ENCODE measurements around the gene ELF2. TPM values are rescaled to one million over a fixed set of nuclear protein-coding genes. Genes with fewer than 3 reads are reported as not detected.
"Not testable (repeated sequence)": the region's sequence is repeated elsewhere in the genome, so short reads cannot be mapped to it uniquely, and the experiment has no call there.

Gene ELF2
- total RNA-seq, 1 donor from 2014 or later, result 44.7 TPM

DNA sequence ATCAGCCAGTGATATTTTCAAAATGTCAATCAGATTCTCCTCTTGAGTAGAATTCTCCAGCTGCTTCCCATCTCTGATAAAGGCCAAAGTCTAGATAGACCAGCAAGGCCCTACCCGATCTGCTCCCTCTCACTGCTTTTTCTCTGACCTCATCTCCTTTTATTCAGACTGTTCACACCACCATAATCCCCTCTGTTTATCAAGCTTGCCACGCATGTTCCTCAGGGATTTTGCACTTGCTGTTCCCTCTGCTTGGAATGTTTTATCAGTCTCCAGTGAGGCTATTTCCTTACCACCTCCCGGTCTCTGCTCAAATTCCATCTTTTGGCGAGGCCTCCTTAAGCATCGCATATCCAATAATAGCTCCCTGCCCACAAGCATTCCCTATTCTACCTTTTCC, 141.4 kb downstream of the ELF2 start:
- intact Hi-C loops (cut with micrococcal nuclease), result loop anchor here (10.0 kb wide), 2 partner anchors 49 to 139 kb away; partner anchors contain the start of gene ELF2

DNA sequence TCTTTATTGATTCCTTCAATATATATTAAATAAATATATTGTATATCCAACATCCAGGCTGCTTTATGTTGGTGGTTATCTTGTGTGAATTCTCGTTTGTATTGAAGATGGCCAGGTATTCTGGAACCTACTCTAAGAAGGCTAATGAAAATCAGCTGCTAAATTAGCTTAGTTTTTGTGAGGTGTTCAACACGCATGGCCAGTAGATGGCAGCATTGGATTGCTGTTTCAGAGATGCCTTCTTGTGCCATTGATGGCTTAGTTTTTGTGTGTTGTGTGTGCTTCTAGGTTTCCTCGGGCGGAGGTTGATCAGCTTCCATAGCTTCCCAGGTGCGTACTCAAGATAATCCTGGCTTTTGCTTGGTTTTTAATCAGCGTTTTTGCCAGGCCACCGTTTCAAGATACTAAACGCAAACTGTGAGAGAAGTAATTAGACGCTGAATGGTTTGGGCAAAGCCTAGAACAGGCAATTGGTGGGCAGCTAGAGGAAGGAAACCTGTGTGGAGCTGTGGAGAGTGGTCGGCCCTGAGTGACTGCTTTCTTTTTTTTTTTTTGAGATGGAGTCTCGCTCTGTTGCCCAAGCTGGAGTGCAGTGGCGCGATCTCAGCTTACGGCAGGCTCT, 146.3 kb downstream of the ELF2 start:
- intact Hi-C loops (cut with micrococcal nuclease), result loop anchor here (10.0 kb wide), 2 partner anchors 54 to 144 kb away; partner anchors contain the start of gene ELF2
- DNase-seq, result peak; percentile 40
- ATAC-seq, result peak; percentile 40

More for the DNA sequence above, 141.4 kb downstream of the ELF2 start:
- ATAC-seq (no peak), DNase-seq (no peak)

DNA sequence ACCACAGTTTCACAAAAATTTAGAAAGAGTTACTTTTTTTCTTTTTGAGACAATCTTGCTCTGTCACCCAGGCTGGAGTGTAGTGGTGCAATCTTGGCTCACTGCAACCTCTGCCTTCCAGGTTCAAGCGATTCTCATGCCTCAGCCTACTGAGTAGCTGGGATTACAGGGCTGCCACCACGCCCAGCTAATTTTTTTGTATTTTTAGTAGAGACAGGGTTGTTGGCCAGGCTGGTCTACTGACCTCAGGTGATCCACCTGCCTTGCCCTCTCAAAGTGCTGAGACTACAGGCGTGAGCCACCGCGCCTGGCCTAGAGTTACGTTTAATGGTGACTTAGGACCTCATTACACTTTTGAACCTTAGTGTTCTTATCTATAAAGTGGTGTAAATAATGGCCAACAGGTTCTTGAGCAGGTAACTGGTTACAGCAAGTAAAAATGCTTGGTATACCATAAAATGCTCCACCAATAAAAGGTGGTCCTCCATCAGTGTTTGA, 147.1 kb downstream of the ELF2 start:
- not testable (repeated sequence) for DNase-seq, ATAC-seq
- intact Hi-C loops (cut with micrococcal nuclease), result loop anchor here (10.0 kb wide), 2 partner anchors 55 to 145 kb away; partner anchors contain the start of gene ELF2

DNA sequence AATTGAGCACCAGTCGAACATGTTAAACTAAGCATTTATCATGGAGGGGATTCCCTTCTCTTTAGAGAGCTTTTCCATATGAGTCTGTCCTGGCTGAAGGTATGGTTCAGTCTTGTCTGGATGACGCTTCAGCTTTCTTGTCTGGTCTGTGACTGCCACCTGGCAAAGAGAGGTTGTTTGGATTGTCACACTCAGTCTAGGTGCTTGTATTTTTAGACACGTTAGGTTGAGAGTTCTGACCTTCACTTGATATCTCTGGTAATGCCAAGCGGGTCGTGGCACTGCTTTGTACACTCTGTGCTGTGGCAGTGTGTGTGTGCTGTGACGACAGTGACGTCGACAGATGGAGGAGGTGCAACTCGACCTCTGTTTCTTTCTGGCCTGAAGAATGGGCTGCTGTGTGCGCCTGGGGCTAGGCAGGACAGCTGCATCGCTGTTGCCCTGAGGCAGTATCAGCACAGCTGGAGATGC, 148.8 kb downstream of the ELF2 start:
- DNase-seq, result peak; percentile 85
- intact Hi-C loops (cut with micrococcal nuclease), result no loop called here
- peak; percentile 91 for ATAC-seq

DNA sequence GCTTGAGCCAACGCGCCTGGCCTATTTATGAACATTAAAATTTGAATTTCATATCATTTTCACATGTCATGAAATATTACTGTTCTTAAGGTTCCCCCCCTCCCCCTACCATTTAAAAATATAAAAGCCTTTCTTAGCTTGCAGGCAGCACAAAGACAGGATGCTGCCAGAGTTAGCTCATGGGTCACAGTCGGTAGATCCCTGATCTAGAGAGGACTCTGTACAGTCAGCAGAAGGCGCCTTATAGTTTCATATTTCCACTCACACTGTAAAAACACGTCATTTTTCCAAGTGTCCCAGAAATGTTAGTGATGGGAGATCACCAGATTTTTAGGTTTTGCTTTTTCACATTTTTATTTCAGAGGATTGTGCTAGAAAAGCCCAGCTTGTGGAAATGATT, 149.2 kb downstream of the ELF2 start:
- DNase-seq, result no peak
- intact Hi-C loops (cut with micrococcal nuclease), result no loop called here
- peak; percentile 37 for ATAC-seq

DNA sequence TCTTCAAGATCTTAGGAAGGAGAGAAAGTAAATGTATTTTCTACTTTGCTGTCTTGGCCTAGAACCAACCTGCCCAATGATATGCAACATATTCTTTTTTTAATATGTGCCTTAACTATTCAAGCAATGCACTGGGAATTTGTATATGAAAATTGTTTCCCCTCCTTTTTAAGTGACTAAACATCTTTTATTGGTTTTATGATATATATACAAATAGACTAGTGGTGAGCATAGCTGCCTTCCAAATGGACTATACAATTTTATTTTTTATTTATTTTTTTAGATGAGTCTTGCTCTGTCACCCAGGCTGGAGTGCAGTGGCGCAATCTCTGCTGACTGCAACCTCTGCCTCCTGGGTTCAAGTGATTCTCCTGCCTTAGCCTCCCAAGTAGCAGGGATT, 151.2 kb downstream of the ELF2 start:
- intact Hi-C loops (cut with micrococcal nuclease), result no loop called here
- DNase-seq (no peak), ATAC-seq (no peak)

GRCh38 chr4:139024686-139025085, 152.3 kb downstream of the ELF2 start:
- DNase-seq (no peak), ATAC-seq (no peak)

GRCh38 chr4:139022835-139023234, 154.2 kb downstream of the ELF2 start:
- intact Hi-C loops (cut with micrococcal nuclease), result no loop called here
- DNase-seq (no peak), ATAC-seq (no peak)

More at GRCh38 chr4:139024686-139025085, 152.3 kb downstream of the ELF2 start:
- intact Hi-C loops (cut with micrococcal nuclease), result no loop called here

DNA sequence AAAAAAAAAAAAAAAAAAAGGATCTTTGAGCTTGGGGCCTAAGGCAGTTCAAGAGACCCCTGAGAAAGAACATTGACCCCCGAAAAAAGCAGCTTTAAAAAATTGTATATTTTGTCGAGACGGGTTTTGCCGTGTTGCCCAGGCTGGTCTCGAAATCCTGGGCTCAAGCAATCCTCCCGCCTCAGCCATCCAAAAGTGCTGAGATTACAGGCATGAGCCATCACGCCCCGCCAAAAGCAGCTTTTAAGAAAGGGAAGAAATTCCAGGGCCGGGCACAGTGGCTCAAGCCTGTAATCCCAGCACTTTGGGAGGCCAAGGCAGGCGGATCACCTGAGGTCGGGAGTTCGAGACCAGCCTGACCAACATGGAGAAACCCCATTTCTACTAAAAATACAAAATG, 155.9 kb downstream of the ELF2 start:
- ATAC-seq; intact Hi-C loops (cut with micrococcal nuclease); DNase-seq: not testable (repeated sequence)

GRCh38 chr4:139020384-139020783, 156.6 kb downstream of the ELF2 start:
- ATAC-seq (no peak), DNase-seq (no peak)
- intact Hi-C loops (cut with micrococcal nuclease), result no loop called here

GRCh38 chr4:139018971-139019758, 157.9 kb downstream of the ELF2 start:
- ATAC-seq (no peak), DNase-seq (no peak)
- intact Hi-C loops (cut with micrococcal nuclease), result no loop called here

DNA sequence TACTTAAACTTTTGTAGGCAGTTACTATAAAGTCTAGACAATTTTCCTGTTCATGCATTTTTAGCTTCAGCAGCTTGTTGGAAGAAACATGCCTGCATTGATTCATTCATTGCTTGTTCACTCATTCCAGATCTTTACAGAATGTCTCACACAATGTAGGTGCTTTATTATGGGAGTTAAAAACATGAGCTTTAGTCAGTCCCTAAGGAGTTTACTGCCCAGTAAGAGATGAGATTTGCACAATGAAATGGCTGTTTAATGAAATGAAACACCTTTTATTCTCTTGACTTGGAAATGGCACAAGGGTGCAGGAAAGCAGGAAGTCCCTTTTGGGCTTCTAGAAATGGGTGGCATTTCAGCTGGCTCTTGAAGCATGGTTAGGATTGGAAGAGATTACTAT, 158.5 kb downstream of the ELF2 start:
- intact Hi-C loops (cut with micrococcal nuclease), result no loop called here
- ATAC-seq (no peak), DNase-seq (no peak)

DNA sequence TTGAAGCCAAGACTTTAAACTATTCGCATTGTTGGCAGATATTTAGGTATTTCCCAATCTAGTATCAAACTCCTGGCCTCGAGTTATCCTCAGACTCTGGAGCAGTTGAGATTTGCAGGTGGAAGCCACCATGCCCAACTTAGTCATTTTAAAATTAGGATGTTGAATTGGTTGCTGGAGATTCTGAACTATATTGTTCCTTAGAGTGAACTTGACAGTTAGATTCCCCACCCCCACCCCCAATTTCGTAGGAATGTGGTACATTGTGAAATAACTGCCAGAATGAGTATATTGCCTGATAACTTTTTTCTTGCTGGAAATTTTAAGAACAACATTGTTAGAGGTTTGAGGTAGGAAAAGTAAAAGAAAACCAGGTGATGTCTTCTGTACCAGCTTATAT, 159.2 kb downstream of the ELF2 start:
- DNase-seq (no peak), ATAC-seq (no peak)
- intact Hi-C loops (cut with micrococcal nuclease), result no loop called here

- ATAC-seq, result peak; percentile 69
- DNase-seq, result peak; percentile 64
- intact Hi-C loops (cut with micrococcal nuclease), result no loop called here
Measured at GRCh38 chr4:139015948-139016471, 161.0 kb downstream of the ELF2 start.

DNA sequence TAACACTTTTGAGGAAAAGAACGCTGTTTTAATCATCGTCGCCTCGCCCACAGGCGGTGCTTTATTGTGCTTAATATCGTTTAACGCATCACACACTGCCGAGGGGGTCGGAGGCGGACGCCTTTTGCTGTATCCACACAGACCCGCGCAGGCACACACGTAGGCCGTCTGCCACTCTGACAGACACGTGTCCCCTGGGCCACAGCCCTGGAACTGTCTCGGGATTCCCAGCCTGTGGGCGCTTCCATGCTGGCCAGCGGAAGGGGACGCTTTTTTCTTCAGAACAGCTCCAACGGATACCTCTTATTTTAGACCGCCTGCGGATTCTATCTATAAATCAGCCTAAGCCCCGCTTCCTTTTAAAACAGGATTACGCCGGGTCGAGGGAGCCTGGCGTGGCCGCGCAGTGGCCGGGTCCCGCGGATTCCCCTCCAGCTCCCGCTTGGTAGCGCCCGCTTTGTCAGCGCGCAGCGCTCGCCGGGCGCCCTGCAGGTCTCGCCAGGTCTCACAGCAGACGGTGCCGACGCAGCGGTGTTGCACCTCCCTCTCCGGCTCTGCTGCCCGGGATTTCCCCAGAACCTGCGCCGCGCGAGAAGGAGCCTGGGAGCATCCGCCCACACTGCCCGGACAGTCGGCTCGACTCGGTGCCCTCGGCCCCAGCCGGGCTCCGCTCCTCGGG, 161.6 kb downstream of the ELF2 start, which contains the start of gene NOCT:
Gene NOCT, plus strand, starts transcription at position 513 of the 679 bp plus-strand sequence. CDS start 201 bp downstream, outside the sequence.
- DNase-seq (peak; percentile 93), ATAC-seq (peak; percentile 95)
- intact Hi-C loops (cut with micrococcal nuclease), result no loop called here

- ATAC-seq (peak; percentile 25), DNase-seq (no peak)
- intact Hi-C loops (cut with micrococcal nuclease), result no loop called here
Measured at GRCh38 chr4:139014371-139015268, 162.4 kb downstream of the ELF2 start.

GRCh38 chr4:139011225-139011950, 165.6 kb downstream of the ELF2 start:
- DNase-seq, result no peak
- no peak for ATAC-seq
- intact Hi-C loops (cut with micrococcal nuclease), result no loop called here

DNA sequence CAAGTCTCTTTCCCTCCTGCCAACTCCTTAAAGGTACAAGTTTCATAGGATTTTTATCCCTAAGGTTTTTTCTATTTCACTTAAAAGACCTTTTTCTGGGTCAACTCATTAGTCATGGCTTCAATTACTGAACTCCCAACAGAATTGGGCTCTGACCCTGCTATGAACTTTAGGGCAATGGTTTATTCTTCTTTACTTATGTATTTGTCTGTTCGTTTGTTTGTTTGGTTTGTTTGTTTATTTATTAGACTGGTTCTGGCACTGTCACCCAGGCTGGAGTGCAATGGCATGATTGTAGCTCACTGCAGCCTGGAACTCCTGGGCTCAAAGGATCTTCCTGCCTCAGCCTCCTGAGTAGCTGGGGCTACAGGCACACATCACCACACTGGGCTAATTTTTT, 167.3 kb downstream of the ELF2 start:
- ATAC-seq (no peak), DNase-seq (no peak)
- intact Hi-C loops (cut with micrococcal nuclease), result no loop called here

All from left ventricle myocardium superior (tissue), 1 donor.